Measurements from ENCODE around the gene TMEM72. TPM values are rescaled to one million over a fixed set of nuclear protein-coding genes. Genes with fewer than 3 reads are reported as not detected.

TMEM72 gene
- total RNA-seq, 1 experiment from 2014 or later, result not detected

- Mint-ChIP-seq H3K4me3 (no peak overlapping the region; a peak in 2 of 5 replicates), H3K27me3 (ENCODE audit: low read depth) (peaks cover 11% of the 10 kb centered on the region), H3K27ac (no peak overlapping the region), H3K36me3 (ENCODE audit: insufficient read depth in 1 of 3, low read depth in 3 of 3) (no peaks in the 10 kb centered on the region), H3K4me1 (peaks cover 0 to 8% of the 10 kb centered on the region in 2 experiments; a peak in 3 of 4 replicates), H3K9me3 (peaks cover 0 to 9% of the 10 kb centered on the region in 2 experiments; a peak in 1 of 5 replicates)
- no peak overlapping the region for H2AK5ac ChIP-seq (ENCODE audit: insufficient read length, low read length)
- peak; percentile 14 for DNase-seq
- no peaks in the 10 kb centered on the region for H3K27me3 ChIP-seq (ENCODE audit: insufficient read depth, low read length)
- no peak overlapping the region for H3K27ac ChIP-seq (ENCODE audit: insufficient read length, low read depth, low read length)
- H2BK20ac ChIP-seq (ENCODE audit: low read depth, low read length, poor library complexity, severe bottlenecking), result no peak overlapping the region
- no peaks in the 10 kb centered on the region for H3K23me2 ChIP-seq (ENCODE audit: insufficient read length, low read depth, low read length, poor library complexity, severe bottlenecking)
- no peak overlapping the region for H2BK5ac ChIP-seq (ENCODE audit: insufficient read length, low read length)
- H3K23ac ChIP-seq (ENCODE audit: insufficient read length, low read depth, low read length), result no peak overlapping the region
- H3K79me2 ChIP-seq (ENCODE audit: insufficient read depth, low read length), result no peaks in the 10 kb centered on the region
- no peak overlapping the region; the same call in 1 of the 2 replicates for H3K14ac ChIP-seq (ENCODE audit: insufficient read depth, low read length)
- H4K5ac ChIP-seq (ENCODE audit: insufficient read length, low read depth, low read length), result no peak overlapping the region
- H4K20me1 ChIP-seq (ENCODE audit: control insufficient read depth, insufficient read depth, insufficient read length), result no peaks in the 10 kb centered on the region
- no peak overlapping the region for H3K56ac ChIP-seq (ENCODE audit: insufficient read length, low read depth, low read length)
- no peak overlapping the region for H4K91ac ChIP-seq (ENCODE audit: insufficient read length, low read depth, low read length)
- no peak overlapping the region for H3K18ac ChIP-seq (ENCODE audit: insufficient read length, low read depth, low read length)
- H2BK120ac ChIP-seq (ENCODE audit: low read depth, low read length, poor library complexity, severe bottlenecking), result no peak overlapping the region
- no peak overlapping the region for H3T11ph ChIP-seq (ENCODE audit: low read length)
- H3K79me1 ChIP-seq (ENCODE audit: insufficient read depth, low read depth, low read length, poor library complexity, severe bottlenecking), result no peaks in the 10 kb centered on the region
- no peak overlapping the region for H2BK15ac ChIP-seq (ENCODE audit: low read depth, low read length)
- H3K4ac ChIP-seq (ENCODE audit: low read depth, low read length), result no peak overlapping the region
- no peak for TF ChIP-seq CTCF (conservative IDR thresholded peaks at IDR 0.05)
- no peak overlapping the region for H4K8ac ChIP-seq (replicated peaks; ENCODE audit: insufficient read length, low read depth, low read length)
- no peaks in the 10 kb centered on the region; the same call in 1 of the 2 replicates for H3K4me1 ChIP-seq (ENCODE audit: insufficient read depth, low read length)
- no CpG with 5 or more reads among the region's 18 CpGs for WGBS (ENCODE audit: extremely low coverage, insufficient read length, low lambda C conversion rate)
- no peak overlapping the region for H3K9ac ChIP-seq (ENCODE audit: extremely low read depth, insufficient read length, low read length)
- no peak overlapping the region for H3K4me2 ChIP-seq (ENCODE audit: insufficient read depth, insufficient read length, low read length)
- H2BK12ac ChIP-seq (ENCODE audit: insufficient read length, low read depth, low read length), result no peak overlapping the region
- no peaks in the 10 kb centered on the region for H3K9me3 ChIP-seq (ENCODE audit: control insufficient read depth, low read depth, low read length)
- no peak overlapping the region for H2AFZ ChIP-seq (ENCODE audit: low read length)
Observed at GRCh38 chr10:44934416-44935200, 23.5 kb downstream of the TMEM72 start.

Data from H9 (cell line).